AG09319 (cell line): ENCODE measurements around the gene ATP13A1.

Experiments
- DNase-seq: peaks from one replicate; pipeline ENCODE4 v3.0.0-alpha.2; 2010; ENCODE audit warnings: low read depth; ENCODE audit errors: extremely low read depth
- TF ChIP-seq, protein P1 (sequence below): IDR thresholded peaks from 2 replicates; pipeline ENCODE4 v1.5.1; 2011; ENCODE audit warnings: low read depth, mild to moderate bottlenecking, inconsistent platforms, low read length, moderate library complexity

The ATP13A1 gene

DNA sequence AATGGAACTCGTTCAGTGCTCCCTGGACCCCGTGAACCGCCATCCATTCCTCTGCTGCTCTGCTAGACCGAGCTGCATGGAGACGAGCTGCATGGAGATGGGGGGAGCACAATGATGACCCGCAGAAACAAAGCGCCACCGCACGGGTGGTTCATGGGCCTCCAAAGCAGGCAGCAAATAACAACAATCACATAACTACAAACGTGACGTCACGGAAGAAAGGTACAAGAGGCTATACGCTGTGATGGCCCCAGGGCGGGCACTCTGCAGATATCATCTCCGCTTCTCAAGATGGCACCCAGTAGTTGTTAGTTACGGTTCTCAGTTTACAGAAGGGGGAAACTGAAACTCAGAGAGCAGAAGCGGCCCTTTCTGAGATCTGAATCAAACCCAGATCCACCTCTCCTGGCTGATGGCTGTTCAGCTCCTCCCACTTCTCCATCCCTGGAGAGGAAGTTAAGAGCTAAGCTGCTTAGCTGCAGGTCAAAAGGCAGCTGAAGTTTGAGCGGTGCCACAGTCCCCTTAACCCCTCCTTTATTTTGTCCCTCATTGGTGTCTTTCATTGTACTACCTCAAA lies 1.7 kb downstream of the ATP13A1 start:
- no peak for DNase-seq
- TF ChIP-seq, protein P1, sequence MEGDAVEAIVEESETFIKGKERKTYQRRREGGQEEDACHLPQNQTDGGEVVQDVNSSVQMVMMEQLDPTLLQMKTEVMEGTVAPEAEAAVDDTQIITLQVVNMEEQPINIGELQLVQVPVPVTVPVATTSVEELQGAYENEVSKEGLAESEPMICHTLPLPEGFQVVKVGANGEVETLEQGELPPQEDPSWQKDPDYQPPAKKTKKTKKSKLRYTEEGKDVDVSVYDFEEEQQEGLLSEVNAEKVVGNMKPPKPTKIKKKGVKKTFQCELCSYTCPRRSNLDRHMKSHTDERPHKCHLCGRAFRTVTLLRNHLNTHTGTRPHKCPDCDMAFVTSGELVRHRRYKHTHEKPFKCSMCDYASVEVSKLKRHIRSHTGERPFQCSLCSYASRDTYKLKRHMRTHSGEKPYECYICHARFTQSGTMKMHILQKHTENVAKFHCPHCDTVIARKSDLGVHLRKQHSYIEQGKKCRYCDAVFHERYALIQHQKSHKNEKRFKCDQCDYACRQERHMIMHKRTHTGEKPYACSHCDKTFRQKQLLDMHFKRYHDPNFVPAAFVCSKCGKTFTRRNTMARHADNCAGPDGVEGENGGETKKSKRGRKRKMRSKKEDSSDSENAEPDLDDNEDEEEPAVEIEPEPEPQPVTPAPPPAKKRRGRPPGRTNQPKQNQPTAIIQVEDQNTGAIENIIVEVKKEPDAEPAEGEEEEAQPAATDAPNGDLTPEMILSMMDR: no peak

DNA sequence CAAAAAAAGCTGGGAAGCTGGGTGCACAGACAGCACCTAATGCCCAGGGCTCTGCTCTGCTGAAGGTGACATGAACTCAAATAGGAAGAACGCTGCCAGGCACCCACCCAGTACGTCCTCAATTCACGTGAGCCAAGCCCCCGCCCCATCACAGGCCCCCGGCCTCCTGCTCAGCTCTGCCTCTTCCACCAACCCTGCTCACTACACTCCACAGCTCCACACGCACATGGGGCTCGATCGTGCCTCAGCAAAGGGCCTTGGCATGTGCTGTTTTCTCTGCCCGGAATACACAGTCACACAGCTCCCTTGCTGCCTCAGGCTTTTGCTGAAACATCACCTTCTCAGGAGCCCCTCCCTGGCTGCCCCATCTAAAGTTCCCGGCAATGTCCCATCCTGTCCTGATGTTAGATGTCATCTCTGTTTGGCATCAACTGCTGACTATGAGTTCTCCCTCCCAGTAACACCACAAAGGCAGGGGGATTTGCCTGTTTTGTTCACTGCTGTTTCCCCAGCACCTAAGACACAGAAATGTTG lies 2.3 kb downstream of the ATP13A1 start:
- no peak for DNase-seq
- TF ChIP-seq, protein P1: no peak

DNA sequence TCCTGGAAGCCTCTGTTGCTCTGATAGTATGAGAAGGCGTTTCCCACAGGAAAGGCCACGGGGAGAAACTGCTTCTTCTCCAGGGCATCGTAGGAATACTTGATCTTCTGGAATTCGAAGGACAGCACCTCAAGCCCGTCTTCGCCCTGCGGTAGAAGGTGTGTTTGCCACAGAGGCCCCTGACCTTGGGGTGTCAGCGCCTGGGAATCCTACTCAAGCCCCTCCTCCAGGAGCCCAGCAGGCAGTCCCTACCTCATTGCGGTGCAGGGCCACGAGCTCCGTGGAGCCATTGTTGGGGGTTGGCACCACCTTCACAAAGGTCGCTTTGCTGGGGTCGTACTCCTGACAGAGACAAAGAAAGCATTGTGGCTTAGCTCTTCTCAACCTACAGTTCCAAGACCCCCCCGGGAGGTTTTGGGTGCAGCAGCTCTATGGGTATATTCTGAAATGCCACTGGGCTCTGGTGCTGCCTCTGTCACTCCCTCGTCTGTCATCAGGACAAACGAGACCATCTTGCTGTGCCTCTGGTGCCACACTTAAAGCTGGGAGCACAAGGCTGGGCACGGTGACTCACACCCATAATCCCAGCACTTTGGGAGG lies 3.7 kb downstream of the ATP13A1 start:
- no peak for DNase-seq
- TF ChIP-seq, protein P1: no peak

DNA sequence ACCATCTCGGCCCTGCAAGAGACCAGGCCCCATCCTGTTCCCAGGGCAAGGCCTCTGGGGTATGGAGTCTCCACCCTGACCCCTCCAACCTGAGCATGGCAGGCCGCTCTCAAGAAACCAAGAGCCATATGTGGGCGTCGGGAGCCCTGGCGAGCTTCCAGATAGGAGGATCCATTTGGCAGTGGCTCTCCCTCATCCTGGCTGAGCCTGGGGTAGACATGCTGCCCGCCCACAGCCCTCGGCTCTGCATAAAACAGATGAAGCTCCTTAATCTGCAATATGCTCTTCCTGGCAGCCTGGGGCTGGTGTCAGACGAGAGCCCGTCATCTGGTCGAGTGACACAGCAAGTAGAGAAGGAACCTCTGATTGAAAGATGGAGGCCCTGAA lies 6.1 kb downstream of the ATP13A1 start:
- TF ChIP-seq, protein P1: no peak
- no peak for DNase-seq

DNA sequence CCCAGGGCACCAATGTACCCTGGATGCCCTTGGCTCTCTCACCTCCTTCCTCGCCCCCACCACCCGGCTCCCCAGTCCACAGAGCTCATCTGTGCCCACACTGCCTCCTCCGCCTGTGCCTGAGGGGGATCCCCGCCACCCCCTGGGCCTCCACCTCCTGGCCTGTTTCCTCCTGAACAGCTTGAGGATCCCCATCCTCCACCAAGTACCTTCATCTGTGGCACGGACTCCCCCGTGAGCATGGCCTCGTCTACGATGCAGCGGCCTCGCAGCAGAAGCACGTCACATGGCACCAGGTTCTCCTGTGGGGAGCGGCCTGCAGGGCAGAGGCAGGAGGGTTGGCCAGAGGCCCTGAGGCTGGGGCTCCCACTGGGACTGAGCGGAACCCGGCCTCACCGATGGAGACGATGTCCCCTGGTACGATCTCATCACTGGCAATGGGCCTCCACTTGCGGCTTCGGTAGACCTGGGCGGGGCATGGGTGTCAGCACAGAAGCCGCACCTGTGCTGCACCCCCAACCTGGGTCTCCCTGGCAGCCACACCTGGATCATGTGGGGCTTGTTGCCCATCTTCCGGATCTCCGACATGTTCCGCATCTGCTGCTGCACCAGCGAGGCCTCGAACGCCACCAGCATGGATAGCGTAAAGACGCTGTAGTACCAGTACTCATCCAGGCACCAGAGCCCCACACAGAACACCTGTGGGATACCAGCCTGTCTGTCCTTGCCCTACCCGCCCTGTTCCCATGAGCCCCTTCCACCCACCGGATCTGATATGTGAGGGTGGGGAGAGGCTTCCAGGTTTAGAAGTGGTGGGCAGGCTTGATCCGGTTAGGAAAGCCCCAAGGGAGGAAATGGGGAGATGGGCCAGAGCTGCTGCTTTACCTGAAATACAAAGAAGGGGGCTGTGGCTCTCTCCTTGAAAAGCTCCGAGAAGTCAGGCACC lies 6.8 kb downstream of the ATP13A1 start:
- DNase-seq: no peak
- TF ChIP-seq, protein P1: no peak

DNA sequence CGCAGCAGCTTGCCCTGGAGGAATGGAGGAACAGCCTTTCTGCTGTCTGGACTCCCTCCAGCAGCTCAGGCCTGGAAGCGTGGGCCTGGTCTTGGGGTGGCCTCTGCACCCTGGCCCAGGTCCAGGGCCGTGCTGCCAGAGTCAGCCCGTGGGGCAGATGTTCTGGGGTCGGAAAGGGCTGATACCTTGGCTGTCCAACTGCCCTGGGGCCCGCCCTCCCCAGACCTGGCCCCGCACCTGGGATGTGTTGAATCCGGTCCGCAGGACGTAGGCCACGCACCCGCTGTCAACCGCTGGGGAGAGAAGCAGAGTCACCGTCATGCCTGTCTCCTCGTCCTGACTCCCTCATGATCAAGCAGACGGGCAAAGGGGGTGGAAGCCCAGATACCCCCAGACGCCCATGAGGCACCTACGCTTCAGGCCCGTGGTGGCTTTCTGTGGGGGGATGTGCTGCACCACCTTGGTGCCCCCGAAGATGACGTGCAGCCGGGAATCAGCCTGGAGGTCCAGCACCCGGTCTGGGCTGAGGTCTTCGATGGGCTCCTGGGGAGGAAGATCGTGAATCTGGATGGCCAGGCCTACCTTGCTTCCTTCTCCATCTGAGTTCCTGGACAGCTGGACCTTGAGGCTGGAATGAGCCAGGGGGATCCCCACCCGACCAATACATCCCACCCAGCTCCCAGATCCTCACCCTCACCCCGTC lies 7.7 kb downstream of the ATP13A1 start:
- no peak for DNase-seq
- TF ChIP-seq, protein P1: no peak
